NCI-H128 (cell line): ENCODE measurements around the gene MAD1L1.
"Not testable (repeated sequence)": the region's sequence is repeated elsewhere in the genome, so short reads cannot be mapped to it uniquely, and the experiment has no call there.

Experiments used
- DNase-seq: peaks from one replicate; lab custom pipeline; 2025; ENCODE audit not compliant: unreplicated experiment; lab: John Stamatoyannopoulos, UW

Gene MAD1L1

DNA sequence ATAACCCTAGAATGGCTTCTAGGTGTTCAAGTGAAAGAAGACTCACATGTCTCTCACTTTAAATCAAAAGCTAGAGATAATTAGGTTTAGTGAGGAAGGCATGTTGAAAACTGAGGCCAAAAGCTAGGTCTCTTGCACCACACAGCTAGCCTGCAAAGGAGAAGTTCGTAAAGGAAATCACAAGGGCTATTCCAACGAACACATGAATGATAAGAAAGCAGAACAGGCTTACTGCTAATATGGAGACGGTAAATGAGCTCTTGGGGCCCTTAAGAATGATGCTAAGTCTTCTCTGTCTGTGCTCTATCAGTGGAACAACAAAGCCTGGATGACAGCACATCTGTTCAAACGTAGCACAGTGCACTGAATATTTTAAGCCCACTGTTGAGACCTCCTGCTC is 401.3 kb downstream of the MAD1L1 start:
- not testable (repeated sequence) for DNase-seq

DNA sequence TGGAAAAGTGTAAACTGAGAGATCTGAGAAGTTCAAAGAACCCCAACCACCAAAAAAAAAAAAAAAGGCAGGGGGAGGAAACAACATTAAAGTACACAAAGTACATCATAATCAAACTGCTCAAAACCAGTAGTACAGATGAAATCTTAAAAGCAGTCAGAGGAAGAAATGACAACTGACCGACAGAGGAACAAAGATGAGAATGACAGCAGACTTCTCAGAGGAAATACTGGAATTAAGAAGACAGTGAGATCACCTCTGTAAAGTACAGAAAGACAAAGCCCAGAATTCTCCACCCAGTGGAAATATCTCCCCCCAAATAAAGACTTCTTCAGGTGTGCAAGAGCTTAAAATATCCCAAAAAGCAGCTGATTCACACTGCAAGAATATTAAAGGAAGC is 403.1 kb downstream of the MAD1L1 start:
- DNase-seq, result not testable (repeated sequence)

DNA sequence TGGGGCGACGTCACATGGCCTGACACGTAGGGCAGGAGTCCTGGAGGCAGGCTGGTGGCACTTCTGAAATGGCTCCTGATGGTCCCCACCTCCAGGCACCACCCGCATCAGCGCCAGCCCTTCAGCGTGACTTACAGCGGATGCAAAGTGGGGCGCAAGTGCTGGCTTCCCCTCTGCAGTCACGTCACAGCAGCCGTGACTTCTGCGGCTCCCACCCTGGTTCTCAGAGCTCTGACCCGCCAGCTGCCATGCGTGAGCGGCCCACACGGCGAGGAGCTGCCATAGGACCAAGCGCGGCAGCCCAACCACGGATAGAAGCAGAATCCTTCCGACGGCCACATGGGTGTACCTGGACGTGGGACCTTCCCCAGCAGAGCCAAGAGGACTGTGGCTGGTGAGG is 403.6 kb downstream of the MAD1L1 start:
- DNase-seq, result no peak

DNA sequence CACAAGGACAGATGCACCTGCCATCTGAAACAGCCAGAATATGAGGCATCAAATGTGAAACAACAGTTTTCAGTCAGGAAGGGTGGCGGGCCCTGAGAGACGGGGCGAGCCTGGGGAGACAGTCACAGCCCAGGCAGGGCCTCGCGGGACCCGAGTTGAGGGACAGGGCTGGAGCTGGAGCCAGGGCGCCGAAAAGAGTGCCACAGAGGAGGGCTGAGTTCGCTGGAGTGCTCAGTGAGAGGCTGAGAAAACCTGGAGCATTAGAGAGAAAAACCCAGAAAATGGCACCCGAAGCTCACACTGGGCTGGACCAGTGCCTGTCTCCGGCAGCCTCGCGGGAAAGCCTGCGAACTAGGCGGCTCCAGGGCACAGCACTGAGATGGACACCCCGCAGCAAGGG is 404.6 kb downstream of the MAD1L1 start:
- not testable (repeated sequence) for DNase-seq

DNA sequence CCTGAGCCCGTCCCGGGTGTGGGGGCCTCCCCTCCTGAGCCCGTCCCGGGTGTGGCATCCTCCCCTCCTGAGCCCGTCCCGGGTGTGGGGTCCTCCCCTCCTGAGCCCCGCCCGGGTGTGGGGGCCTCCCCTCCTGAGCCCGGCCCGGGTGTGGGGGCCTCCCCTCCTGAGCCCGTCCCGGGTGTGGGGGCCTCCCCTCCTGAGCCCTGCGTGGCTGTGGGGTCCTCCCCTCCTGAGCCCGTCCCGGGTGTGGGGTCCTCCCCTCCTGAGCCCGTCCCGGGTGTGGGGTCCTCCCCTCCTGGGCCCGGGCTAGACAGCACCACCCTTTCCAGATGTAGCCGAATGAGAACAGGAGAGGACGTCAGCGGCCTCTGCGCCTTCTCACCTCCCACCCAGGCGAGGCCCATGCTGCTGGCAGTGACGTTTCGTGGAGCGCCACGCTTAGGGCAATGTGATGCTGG is 405.2 kb downstream of the MAD1L1 start:
- DNase-seq, result not testable (repeated sequence)

DNA sequence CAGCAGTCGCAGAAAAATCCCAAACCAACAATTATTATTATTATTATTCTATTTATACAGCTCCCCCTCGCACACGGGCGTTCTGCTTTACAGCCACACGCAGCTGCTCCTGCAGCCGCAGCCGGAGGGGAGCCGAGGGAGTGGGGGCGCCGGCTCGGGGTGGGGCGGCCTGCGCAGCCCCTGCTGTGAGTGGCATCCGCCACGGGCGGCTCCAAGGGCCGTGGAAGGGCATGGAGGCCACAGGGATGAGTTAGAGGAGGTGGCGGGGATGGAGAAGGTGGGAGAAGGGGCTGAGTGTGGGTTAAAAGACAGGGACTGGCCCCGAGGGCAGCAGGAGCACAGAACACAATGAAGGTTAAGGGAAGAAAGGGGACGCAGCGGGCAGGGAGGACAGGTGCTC is 405.8 kb downstream of the MAD1L1 start:
- not testable (repeated sequence) for DNase-seq

DNA sequence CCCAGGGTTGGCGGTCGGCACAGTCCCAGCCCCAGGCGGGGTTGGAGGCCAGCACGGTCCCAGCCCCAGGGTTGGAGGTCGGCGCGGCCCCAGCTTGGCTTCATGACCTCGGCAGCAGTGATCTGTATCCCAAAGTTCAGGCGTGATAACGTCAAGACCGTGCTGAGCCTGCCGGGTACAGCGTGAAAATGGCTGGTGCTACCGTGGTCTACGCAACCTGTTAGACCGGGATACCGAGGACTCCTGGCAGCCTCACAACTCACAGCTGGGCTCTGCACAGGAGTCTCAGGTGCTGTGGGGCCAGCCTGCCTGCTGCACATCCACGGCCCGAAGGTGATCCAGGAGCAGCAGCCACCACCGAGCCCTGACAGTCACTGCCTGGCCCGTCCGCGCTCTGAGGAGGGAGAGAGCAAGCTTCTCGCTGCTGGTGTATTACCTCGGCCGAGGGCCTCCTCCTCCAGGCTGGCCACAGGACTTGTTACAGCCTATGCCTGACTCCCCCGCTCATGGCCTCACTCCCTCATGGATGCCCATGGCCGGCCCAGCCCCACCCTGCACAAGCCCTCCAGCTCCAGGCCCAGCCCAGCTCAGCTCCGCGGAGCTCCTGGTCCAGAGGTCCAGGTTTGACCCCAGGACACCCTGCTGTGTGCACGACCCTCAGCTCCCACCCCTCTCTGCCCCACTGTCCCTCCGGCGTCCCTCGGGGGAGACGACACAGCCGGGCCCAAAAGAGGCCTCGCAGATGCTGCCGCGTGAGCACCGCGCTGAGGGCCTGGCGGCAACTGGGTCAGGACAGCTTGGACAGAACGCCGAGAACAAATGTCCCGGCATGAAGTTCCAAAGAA is 406.6 kb downstream of the MAD1L1 start:
- no peak for DNase-seq

DNA sequence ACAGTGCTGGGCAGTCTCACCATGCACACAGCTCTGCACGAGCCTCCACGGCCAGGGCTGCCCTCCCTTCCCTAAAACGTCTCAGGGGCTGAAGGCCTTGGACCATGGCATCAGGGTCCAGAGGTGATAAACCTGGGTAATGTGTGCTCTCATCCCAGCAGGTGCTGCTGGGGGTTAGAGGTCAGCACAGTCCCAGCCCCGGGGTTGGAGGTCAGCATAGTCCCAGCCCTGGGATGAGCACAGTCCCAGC is 407.2 kb downstream of the MAD1L1 start:
- DNase-seq, result not testable (repeated sequence)

DNA sequence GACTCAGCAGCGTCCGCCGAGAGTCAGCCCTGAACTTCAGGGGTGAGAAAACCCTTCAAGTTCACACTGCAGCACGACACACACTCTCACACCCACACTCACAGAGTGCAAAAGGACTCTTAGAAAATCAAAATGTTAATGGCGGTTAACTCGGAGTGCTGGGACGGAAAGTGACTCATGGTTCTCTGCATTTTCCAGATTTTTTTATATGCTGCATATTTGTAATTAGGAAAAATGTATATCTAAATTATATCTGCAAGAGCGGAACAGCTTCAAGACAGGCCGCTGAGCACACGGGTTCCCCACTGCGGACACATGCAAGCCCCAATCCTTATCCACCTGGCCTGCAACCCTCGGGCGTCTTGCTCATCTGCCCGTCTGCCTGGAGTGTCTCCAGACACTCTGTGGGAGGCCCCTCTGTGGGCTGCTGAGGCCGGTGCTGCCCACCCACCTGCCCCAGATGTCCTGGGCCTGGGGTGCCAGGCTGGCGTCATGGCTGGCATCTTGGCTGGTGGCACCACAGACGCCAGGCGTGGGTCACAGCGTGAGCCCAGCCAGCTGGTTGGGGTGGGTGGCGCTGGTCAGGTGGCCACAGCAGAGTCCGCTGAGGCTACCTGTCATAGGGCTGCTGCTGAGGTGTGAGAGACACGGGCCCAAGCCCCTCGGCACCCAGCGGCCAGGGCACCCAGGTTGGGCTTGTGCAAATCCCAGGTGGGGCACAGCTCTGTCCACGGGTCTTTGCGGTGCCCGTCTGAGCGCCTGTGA is 407.7 kb downstream of the MAD1L1 start:
- DNase-seq, result not testable (repeated sequence)

DNA sequence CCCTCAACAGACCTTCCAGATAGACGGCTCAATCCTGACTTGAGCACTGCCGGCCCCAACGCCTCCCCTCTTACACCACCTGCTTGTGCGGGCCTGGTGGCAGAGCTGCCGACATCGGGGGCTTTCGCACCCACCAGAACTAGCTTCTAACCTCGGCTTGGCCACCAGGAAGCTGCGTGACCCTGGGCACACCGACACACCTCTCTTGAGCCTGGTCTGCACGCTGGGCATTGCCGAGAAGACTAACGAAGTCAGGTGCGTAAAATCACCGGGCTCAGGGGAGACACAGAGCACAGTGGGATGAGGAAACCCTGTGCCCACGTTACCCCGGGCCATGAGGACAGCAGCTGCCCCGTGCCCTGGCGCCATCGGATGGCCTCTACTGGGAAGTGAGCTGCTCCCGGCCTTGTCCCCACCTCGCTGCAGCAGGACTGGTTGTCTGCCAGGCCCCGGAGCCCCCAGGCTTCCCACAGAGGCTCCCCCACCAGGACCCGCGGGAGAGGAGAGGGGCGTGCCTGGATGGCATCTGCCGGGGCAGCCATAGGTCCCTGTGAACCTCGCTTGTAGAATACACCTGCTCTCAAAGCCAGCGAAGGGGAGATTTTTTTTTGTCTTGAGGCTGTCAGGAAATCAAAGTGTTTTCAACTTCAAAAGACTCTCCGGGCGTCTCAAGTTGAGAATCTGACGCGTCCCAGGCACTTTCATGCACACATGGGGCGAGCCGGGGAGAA is 408.4 kb downstream of the MAD1L1 start:
- DNase-seq, result not testable (repeated sequence)

DNA sequence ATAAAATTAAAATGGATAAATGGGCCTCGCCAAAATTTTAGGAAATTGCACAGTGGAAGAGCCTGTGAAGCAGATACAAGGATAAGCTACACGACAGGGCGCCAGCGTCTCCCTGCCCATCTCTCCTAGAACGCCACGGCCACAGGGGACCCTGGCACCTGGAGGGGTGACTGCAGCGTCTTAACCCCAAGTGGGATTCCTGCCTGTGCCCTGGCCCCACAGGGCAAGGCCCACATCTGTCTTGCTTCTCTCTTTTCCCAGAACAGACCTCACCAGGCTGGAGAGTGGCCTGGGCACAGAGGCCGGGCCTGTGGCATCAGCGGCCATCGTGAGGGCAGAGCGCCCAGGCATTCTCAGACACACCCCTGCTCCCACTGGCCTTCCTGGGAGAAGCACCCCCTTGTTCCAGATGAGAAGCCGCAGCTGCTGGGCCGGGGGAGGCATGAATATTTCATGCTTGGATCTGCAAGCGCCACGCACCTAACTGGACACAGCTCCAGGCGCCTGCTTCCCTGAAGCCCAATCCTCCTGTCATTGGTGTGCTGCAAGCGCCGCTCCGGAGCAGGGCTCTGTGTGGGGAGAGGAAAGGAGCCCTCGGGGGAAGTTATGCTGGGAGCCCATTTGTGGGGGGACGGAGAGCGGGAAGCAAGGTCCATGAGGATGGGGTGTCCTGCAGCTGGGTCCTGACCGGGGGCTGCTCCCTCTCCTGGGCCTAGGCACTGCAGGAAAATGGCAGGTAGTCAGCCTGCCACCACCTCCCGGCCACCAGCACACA is 409.2 kb downstream of the MAD1L1 start:
- no peak for DNase-seq

DNA sequence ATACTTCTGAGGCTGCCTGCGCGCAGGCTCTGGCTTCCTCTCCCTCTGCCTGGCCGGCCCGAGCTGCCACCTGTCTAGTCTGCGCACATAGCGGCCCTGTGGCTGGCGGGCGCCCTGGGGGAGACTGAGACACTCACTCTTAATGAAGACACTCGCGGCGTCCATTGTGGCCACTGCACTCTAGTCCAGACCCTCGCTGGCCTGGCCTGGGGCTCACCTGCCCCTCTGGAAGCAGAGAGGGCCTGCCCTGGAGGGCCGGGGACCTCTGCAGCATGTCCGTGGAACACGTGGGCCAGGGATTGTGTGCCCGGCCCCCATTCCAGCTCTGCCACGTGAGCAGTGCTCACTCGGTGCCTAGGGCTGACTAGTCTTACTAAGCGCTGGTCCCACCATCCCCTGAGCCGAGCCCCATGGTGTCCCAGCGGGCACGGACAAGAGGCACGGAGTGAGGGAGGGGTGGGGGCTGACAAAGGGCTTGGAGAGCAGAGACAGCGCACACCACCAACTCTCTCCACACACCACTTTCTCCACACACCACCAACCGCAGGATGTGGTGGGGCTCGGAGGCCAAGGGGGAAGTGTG is 413.4 kb downstream of the MAD1L1 start:
- DNase-seq, result no peak

DNA sequence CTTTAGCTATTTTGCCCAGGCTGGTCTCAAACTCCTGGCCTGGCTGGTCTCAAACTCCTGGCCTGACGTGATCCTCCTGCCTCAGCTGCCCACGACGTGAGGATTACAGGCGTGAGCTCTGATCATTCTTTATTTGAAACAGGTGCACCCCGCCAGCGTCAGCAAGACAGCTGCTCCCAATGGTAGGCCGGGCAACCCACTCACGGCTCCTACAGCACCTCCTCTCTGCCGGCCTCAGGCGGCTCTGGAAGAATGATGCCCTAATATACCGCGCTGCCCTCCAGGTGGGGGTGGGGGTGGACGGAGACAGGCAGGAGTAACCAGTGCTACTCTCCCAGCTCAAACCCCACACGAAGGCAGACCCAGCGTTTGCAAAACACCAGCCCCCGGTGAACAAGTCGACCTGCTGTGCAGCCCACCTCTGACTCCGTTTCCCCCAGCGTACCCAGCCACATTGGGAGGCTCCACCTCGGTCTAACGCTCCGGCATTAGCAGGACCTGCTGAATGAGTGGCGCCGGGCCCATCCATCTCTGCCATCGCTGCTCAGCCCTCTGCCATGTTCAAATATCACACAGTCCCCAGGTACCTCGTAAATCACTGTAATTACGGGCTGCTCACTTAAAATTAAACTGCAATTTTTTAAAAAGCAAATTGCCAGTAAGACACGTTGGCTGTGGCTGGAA is 414.0 kb downstream of the MAD1L1 start:
- DNase-seq, result no peak

DNA sequence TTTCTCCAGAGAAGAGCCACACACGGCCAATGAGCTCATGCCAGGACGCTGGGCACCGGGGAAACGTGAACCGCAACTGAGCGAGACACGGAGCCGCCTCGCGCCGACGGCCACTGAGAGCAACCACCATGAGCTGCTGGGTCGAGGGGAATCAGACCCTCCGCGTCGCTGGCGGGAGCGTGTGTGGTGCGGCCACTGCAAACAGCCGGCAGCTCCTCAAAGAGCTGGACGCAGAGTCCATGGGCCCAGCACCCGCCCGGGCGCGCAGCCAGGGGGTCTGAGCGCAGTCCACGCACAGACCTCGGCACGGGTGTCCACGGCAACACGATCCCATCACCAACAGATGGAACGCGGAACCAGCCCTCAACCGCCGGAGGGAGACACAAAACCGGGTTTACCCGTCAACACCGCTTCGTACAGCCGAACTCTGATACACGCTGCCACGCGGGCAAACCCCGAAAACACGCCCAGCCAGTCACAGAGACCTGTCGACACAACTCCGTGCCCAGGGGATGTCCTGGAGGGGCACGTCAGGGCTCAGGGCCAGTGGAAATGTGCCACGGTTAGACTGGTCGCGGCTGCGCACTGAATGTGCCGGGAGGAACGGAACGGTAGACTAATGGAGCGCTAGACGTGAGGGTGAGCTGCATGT is 415.6 kb downstream of the MAD1L1 start:
- no peak for DNase-seq

DNA sequence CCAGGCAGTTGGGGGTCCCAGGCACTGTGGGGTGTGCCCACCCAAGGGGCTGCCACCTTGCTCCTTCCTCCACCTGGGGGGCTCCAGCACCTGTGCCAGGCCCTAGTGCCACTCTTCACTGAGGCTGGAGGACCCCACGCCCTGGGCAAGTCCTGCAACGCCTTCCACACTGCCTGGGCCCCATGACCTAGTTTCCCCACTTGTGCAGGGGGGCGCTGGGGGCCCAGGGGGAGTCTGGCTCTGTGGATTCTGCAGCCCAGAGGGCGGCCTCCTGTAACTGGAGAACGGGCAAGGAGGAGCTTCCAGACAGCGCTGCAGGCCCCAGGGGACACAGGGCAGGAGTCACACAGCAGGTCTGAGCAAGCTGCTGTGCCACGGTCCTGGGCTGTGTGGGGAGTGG is 416.3 kb downstream of the MAD1L1 start:
- DNase-seq, result not testable (repeated sequence)

DNA sequence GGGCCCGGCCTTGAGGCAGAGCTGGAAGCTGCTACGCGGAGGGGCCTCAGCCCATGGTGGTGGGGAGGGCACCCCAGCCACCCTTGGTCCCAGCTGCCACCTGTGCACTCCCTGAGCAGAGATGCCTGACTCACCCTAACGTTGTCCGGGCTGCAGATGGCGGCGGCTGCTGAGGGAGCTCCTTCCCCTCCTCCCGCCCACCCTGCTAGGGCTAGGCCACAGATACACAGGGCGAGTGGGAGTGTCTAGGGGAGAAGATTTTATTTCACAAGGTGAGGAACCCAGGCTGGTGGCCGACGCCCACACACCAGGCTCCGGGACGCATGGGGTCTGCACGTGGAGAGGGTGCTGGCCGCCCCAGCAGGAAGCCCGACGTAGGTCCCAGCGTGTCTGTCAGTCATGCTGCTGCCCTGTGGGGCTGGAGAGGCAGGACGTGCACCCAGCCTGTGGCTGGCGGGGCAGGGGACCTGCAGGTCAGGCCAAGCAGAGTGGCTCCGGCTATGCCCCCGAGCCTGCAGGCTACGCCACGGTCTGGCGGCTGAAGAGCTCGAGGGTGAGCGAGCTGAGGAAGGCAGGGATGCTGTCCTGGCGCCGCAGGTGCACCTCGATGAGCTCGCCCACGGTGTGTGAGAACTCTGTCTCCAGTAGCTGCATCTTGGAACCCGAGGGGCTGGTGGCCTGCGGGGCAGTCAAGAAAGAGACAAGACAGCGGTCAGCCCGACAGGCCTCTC is 417.0 kb downstream of the MAD1L1 start:
- not testable (repeated sequence) for DNase-seq

DNA sequence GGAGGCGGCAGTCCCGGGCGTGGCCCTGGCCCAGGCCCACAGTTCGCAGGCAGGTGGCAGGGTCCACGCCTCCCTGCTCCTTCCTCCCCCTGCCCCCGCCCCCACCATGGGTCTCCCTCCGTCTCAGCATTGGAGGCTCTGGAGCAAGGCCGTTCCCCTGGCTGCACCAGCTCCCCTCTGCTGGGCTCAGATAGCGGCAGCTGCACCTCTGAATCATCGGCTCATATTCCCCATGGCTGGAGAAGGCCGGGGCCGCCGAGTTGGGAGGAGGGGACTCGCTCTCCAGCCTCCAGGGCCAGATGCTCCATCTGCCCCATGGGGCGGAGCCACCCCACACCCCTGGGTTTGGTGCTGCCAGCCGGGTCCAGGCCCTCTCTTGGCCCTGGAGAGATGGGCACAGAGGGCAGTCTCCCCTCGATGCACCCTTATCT is 417.7 kb downstream of the MAD1L1 start:
- no peak for DNase-seq

DNA sequence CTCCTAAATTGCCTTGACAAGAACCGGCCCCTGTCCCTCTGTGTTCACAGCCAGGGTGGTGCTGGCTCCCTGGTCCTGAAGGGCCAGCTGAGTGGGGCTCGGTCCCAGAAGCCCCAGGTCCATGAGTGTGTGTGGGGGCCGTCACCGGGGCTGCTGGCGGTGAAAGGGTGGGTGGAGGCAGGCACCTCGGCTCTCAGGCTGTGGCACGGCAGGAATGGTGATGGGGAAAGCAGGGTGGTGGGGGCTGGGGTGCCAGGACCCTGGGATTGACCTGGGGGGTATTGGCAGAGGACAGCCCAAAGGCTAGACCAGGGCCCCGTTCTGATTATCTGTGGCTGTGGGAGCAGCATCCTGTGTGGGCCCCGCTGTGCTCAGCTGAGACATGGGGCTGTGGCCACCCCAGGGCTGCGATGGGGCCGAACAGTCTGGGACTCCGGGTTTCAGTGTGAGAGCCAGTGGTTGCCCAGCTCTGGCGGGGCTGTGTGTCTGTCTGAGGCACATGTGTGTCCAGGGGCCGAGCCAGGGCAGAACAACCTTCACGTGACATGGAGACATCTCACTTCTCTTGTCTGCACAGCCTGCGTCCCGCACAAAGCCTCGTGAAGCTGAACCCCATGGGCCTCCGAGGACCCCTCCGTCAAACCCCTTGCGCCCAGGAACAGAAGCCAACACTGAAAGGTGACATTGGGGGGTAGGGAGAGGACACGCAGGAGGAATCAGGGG is 418.5 kb downstream of the MAD1L1 start:
- no peak for DNase-seq
